HEK293 (cell line): ENCODE results near the gene SCYL1.

ENCODE experiments used
- OSR2 ChIP-seq: fragments of 450-650 bp; formaldehyde crosslinking; IDR thresholded peaks from 2 replicates; pipeline ENCODE4 v1.5.1; 2016; ENCODE audit warnings: missing biosample characterization, missing genetic modification characterization
- PRDM1 ChIP-seq: fragments of 450-650 bp; formaldehyde crosslinking; IDR thresholded peaks from 2 replicates; pipeline ENCODE4; 2016; ENCODE audit warnings: missing biosample characterization, missing genetic modification characterization
- SCRT2 ChIP-seq: fragments of 450-650 bp; formaldehyde crosslinking; IDR thresholded peaks from 2 replicates; pipeline ENCODE4 v1.5.1; 2016; ENCODE audit warnings: missing biosample characterization, missing genetic modification characterization
- SP2 ChIP-seq: fragments of 450-650 bp; formaldehyde crosslinking; IDR thresholded peaks from 2 replicates; pipeline ENCODE4 v1.5.1; 2016; ENCODE audit warnings: missing biosample characterization, missing genetic modification characterization
- ZBTB20 ChIP-seq: fragments of 450-650 bp; formaldehyde crosslinking; IDR thresholded peaks from 2 replicates; pipeline ENCODE4 v1.5.1; 2016; ENCODE audit warnings: missing biosample characterization, missing genetic modification characterization
- ZBTB21 ChIP-seq: fragments of 450-650 bp; formaldehyde crosslinking; IDR thresholded peaks from 2 replicates; pipeline ENCODE4 v1.5.1; 2017; ENCODE audit warnings: missing biosample characterization, missing genetic modification characterization
- ZNF112 ChIP-seq: fragments of 450-650 bp; formaldehyde crosslinking; IDR thresholded peaks from 2 replicates; pipeline ENCODE4 v1.5.0; 2017; ENCODE audit warnings: missing biosample characterization, missing genetic modification characterization
- ZNF2 ChIP-seq: fragments of 450-650 bp; formaldehyde crosslinking; IDR thresholded peaks from 2 replicates; pipeline ENCODE4 v1.5.1; 2016; ENCODE audit warnings: missing biosample characterization, missing genetic modification characterization
- ZNF214 ChIP-seq: fragments of 450-650 bp; formaldehyde crosslinking; IDR thresholded peaks from 2 replicates; pipeline ENCODE4 v1.5.1; 2017; ENCODE audit warnings: missing biosample characterization, mild to moderate bottlenecking, missing genetic modification characterization, borderline replicate concordance
- ZNF24 ChIP-seq: fragments of 450-650 bp; formaldehyde crosslinking; IDR thresholded peaks from 2 replicates; pipeline ENCODE4 v1.5.1; 2016; ENCODE audit warnings: missing biosample characterization, missing genetic modification characterization
- ZNF311 ChIP-seq: fragments of 450-650 bp; formaldehyde crosslinking; IDR thresholded peaks from 2 replicates; pipeline ENCODE4 v1.5.1; 2017; ENCODE audit warnings: missing biosample characterization, missing genetic modification characterization, borderline replicate concordance
- ZNF366 ChIP-seq: fragments of 450-650 bp; formaldehyde crosslinking; conservative IDR thresholded peaks from 2 replicates; pipeline ENCODE4 v1.5.1; 2016; ENCODE audit warnings: missing biosample characterization, missing genetic modification characterization
- ZNF529 ChIP-seq: fragments of 450-650 bp; formaldehyde crosslinking; IDR thresholded peaks from 2 replicates; pipeline ENCODE4 v1.5.1; 2017; ENCODE audit warnings: missing genetic modification characterization, missing biosample characterization; ENCODE audit not compliant: insufficient replicate concordance
- ZNF548 ChIP-seq: fragments of 450-650 bp; formaldehyde crosslinking; IDR thresholded peaks from 2 replicates; pipeline ENCODE4 v1.5.1; 2016; ENCODE audit warnings: missing biosample characterization, missing genetic modification characterization
- ZNF555 ChIP-seq: fragments of 450-650 bp; formaldehyde crosslinking; conservative IDR thresholded peaks from 2 replicates; pipeline ENCODE4 v1.5.1; 2017; ENCODE audit warnings: missing biosample characterization, mild to moderate bottlenecking, missing genetic modification characterization, inconsistent platforms
- ZNF560 ChIP-seq: fragments of 450-650 bp; formaldehyde crosslinking; IDR thresholded peaks from 2 replicates; pipeline ENCODE4 v1.5.1; 2017; ENCODE audit warnings: missing biosample characterization, missing genetic modification characterization, borderline replicate concordance
- ZNF621 ChIP-seq: fragments of 450-650 bp; formaldehyde crosslinking; IDR thresholded peaks from 2 replicates; pipeline ENCODE4 v1.5.1; 2017; ENCODE audit warnings: missing biosample characterization, missing genetic modification characterization
- ZNF664 ChIP-seq: fragments of 450-650 bp; formaldehyde crosslinking; IDR thresholded peaks from 2 replicates; pipeline ENCODE4 v1.5.1; 2016; ENCODE audit warnings: missing biosample characterization, missing genetic modification characterization
- ZNF747 ChIP-seq: fragments of 450-650 bp; formaldehyde crosslinking; IDR thresholded peaks from 2 replicates; pipeline ENCODE4 v1.5.1; 2016; ENCODE audit warnings: missing biosample characterization, missing genetic modification characterization
- ZNF777 ChIP-seq: fragments of 450-650 bp; formaldehyde crosslinking; IDR thresholded peaks from 2 replicates; pipeline ENCODE4 v1.5.1; 2017; ENCODE audit warnings: missing biosample characterization, missing genetic modification characterization, borderline replicate concordance
- ZNF791 ChIP-seq: fragments of 450-650 bp; formaldehyde crosslinking; IDR thresholded peaks from 2 replicates; pipeline ENCODE4 v1.5.1; 2016; ENCODE audit warnings: missing biosample characterization, missing genetic modification characterization
- ZSCAN16 ChIP-seq: fragments of 450-650 bp; formaldehyde crosslinking; IDR thresholded peaks from 2 replicates; pipeline ENCODE4 v1.5.1; 2016; ENCODE audit warnings: missing biosample characterization, missing genetic modification characterization
- TF ChIP-seq, protein P1 (sequence below): fragments of 450-650 bp; formaldehyde crosslinking; IDR thresholded peaks from 2 replicates; pipeline ENCODE4 v1.5.1; 2016; ENCODE audit warnings: missing biosample characterization, missing genetic modification characterization
- TF ChIP-seq, protein P2 (sequence below): fragments of 450-650 bp; formaldehyde crosslinking; IDR thresholded peaks from 2 replicates; pipeline ENCODE4 v1.5.1; 2016; ENCODE audit warnings: missing biosample characterization, missing genetic modification characterization, low read depth
- TF ChIP-seq, protein P3 (sequence below): fragments of 450-650 bp; formaldehyde crosslinking; IDR thresholded peaks from 2 replicates; pipeline ENCODE4 v1.5.1; 2016; ENCODE audit warnings: missing biosample characterization, missing genetic modification characterization
- TF ChIP-seq, protein P4 (sequence below): fragments of 450-650 bp; formaldehyde crosslinking; IDR thresholded peaks from 2 replicates; pipeline ENCODE4 v1.5.1; 2016; ENCODE audit warnings: missing biosample characterization, missing genetic modification characterization
- TF ChIP-seq, protein P5 (sequence below): fragments of 450-650 bp; formaldehyde crosslinking; IDR thresholded peaks from 2 replicates; pipeline ENCODE4 v1.5.1; 2016; ENCODE audit warnings: missing biosample characterization, missing genetic modification characterization
- TF ChIP-seq, protein P6 (sequence below): fragments of 450-650 bp; formaldehyde crosslinking; IDR thresholded peaks from 2 replicates; pipeline ENCODE4 v1.5.1; 2016; ENCODE audit warnings: missing biosample characterization, missing genetic modification characterization
- TF ChIP-seq, protein P7 (sequence below): fragments of 450-650 bp; IDR thresholded peaks from 2 replicates; pipeline ENCODE4 v1.5.1; 2018; ENCODE audit warnings: missing biosample characterization, mild to moderate bottlenecking, missing genetic modification characterization

The SCYL1 gene

DNA sequence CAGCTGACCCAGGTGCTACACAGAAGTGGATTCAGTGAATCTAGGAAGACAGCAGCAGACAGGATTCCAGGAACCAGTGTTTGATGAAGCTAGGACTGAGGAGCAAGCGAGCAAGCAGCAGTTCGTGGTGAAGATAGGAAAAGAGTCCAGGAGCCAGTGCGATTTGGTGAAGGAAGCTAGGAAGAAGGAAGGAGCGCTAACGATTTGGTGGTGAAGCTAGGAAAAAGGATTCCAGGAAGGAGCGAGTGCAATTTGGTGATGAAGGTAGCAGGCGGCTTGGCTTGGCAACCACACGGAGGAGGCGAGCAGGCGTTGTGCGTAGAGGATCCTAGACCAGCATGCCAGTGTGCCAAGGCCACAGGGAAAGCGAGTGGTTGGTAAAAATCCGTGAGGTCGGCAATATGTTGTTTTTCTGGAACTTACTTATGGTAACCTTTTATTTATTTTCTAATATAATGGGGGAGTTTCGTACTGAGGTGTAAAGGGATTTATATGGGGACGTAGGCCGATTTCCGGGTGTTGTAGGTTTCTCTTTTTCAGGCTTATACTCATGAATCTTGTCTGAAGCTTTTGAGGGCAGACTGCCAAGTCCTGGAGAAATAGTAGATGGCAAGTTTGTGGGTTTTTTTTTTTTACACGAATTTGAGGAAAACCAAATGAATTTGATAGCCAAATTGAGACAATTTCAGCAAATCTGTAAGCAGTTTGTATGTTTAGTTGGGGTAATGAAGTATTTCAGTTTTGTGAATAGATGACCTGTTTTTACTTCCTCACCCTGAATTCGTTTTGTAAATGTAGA is 24.3 kb upstream of the SCYL1 start (continued):
- TF ChIP-seq ZNF112 (no peak), OSR2 (tag by site-specific recombination) (peak; percentile 46), ZNF747 (tag by site-specific recombination) (no peak), ZNF664 (tag by site-specific recombination) (no peak), ZNF548 (tag by site-specific recombination) (no peak), ZNF2 (tag by site-specific recombination) (peak; percentile 71), SP2 (tag by site-specific recombination) (no peak), ZNF214 (tag by site-specific recombination) (no peak), ZBTB20 (tag by site-specific recombination) (0 out of 2 replicates have a peak, but pooled peaks have one; percentile 17), ZNF777 (tag by site-specific recombination) (no peak), SCRT2 (tag by site-specific recombination) (no peak), ZNF529 (tag by site-specific recombination) (no peak), ZNF560 (tag by site-specific recombination) (no peak), PRDM1 (tag by site-specific recombination) (no peak), ZNF555 (tag by site-specific recombination) (no peak), ZNF311 (tag by site-specific recombination) (no peak), ZSCAN16 (tag by site-specific recombination) (no peak), ZNF366 (tag by site-specific recombination) (peak; percentile 70; the same call in 1 of the 2 replicates), ZBTB21 (tag by site-specific recombination) (no peak), ZNF621 (tag by site-specific recombination) (no peak), ZNF24 (tag by site-specific recombination) (no peak), ZNF791 (tag by site-specific recombination) (no peak)
- TF ChIP-seq, protein P1, sequence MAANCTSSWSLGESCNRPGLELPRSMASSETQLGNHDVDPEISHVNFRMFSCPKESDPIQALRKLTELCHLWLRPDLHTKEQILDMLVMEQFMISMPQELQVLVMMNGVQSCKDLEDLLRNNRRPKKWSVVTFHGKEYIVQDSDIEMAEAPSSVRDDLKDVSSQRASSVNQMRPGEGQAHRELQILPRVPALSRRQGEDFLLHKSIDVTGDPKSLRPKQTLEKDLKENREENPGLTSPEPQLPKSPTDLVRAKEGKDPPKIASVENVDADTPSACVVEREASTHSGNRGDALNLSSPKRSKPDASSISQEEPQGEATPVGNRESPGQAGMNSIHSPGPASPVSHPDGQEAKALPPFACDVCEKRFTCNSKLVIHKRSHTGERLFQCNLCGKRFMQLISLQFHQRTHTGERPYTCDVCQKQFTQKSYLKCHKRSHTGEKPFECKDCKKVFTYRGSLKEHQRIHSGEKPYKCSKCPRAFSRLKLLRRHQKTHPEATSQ (tag by site-specific recombination): no peak
- TF ChIP-seq, protein P2, sequence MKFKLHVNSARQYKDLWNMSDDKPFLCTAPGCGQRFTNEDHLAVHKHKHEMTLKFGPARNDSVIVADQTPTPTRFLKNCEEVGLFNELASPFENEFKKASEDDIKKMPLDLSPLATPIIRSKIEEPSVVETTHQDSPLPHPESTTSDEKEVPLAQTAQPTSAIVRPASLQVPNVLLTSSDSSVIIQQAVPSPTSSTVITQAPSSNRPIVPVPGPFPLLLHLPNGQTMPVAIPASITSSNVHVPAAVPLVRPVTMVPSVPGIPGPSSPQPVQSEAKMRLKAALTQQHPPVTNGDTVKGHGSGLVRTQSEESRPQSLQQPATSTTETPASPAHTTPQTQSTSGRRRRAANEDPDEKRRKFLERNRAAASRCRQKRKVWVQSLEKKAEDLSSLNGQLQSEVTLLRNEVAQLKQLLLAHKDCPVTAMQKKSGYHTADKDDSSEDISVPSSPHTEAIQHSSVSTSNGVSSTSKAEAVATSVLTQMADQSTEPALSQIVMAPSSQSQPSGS (tag by site-specific recombination): no peak
- TF ChIP-seq, protein P3, sequence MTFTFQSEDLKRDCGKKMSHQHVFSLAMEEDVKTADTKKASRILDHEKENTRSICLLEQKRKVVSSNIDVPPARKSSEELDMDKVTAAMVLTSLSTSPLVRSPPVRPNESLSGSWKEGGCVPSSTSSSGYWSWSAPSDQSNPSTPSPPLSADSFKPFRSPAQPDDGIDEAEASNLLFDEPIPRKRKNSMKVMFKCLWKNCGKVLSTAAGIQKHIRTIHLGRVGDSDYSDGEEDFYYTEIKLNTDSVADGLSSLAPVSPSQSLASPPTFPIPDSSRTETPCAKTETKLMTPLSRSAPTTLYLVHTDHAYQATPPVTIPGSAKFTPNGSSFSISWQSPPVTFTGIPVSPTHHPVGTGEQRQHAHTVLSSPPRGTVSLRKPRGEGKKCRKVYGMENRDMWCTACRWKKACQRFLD (tag by site-specific recombination): no peak
- TF ChIP-seq, protein P4, sequence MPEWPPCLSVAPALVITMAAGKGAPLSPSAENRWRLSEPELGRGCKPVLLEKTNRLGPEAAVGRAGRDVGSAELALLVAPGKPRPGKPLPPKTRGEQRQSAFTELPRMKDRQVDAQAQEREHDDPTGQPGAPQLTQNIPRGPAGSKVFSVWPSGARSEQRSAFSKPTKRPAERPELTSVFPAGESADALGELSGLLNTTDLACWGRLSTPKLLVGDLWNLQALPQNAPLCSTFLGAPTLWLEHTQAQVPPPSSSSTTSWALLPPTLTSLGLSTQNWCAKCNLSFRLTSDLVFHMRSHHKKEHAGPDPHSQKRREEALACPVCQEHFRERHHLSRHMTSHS (tag by site-specific recombination): no peak
- TF ChIP-seq, protein P5, sequence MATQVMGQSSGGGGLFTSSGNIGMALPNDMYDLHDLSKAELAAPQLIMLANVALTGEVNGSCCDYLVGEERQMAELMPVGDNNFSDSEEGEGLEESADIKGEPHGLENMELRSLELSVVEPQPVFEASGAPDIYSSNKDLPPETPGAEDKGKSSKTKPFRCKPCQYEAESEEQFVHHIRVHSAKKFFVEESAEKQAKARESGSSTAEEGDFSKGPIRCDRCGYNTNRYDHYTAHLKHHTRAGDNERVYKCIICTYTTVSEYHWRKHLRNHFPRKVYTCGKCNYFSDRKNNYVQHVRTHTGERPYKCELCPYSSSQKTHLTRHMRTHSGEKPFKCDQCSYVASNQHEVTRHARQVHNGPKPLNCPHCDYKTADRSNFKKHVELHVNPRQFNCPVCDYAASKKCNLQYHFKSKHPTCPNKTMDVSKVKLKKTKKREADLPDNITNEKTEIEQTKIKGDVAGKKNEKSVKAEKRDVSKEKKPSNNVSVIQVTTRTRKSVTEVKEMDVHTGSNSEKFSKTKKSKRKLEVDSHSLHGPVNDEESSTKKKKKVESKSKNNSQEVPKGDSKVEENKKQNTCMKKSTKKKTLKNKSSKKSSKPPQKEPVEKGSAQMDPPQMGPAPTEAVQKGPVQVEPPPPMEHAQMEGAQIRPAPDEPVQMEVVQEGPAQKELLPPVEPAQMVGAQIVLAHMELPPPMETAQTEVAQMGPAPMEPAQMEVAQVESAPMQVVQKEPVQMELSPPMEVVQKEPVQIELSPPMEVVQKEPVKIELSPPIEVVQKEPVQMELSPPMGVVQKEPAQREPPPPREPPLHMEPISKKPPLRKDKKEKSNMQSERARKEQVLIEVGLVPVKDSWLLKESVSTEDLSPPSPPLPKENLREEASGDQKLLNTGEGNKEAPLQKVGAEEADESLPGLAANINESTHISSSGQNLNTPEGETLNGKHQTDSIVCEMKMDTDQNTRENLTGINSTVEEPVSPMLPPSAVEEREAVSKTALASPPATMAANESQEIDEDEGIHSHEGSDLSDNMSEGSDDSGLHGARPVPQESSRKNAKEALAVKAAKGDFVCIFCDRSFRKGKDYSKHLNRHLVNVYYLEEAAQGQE: peak; percentile 12; the same call in 1 of the 2 replicates
- TF ChIP-seq, protein P6, sequence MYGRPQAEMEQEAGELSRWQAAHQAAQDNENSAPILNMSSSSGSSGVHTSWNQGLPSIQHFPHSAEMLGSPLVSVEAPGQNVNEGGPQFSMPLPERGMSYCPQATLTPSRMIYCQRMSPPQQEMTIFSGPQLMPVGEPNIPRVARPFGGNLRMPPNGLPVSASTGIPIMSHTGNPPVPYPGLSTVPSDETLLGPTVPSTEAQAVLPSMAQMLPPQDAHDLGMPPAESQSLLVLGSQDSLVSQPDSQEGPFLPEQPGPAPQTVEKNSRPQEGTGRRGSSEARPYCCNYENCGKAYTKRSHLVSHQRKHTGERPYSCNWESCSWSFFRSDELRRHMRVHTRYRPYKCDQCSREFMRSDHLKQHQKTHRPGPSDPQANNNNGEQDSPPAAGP: peak; percentile 24; the same call in 1 of the 2 replicates
- TF ChIP-seq, protein P7, sequence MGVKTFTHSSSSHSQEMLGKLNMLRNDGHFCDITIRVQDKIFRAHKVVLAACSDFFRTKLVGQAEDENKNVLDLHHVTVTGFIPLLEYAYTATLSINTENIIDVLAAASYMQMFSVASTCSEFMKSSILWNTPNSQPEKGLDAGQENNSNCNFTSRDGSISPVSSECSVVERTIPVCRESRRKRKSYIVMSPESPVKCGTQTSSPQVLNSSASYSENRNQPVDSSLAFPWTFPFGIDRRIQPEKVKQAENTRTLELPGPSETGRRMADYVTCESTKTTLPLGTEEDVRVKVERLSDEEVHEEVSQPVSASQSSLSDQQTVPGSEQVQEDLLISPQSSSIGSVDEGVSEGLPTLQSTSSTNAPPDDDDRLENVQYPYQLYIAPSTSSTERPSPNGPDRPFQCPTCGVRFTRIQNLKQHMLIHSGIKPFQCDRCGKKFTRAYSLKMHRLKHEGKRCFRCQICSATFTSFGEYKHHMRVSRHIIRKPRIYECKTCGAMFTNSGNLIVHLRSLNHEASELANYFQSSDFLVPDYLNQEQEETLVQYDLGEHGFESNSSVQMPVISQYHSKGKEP (tag by site-specific recombination): no peak
